Measurements from ENCODE around the gene CLCN1.

The CLCN1 gene

GRCh38 chr7:143399151-143399550, 83.2 kb downstream of the CLCN1 start:
- TF ChIP-seq MYC (IDR thresholded peaks at IDR 0.05; ENCODE audit: low read depth, low read length) (no peak), CTCF (IDR thresholded peaks at IDR 0.05; ENCODE audit: low read depth, low read length) (no peak), MAX (IDR thresholded peaks at IDR 0.05; ENCODE audit: low read depth, low read length) (no peak), POLR2A (IDR thresholded peaks at IDR 0.05; ENCODE audit: extremely low read depth, insufficient read length) (no peak)
- H3K4me3 ChIP-seq (ENCODE audit: low read depth, low read length): no peak overlapping the region
- DNase-seq (ENCODE audit: low read depth): no peak

- no peak overlapping the region for H3K4me3 ChIP-seq (ENCODE audit: low read depth, low read length)
- DNase-seq (ENCODE audit: low read depth): no peak
- TF ChIP-seq MAX (IDR thresholded peaks at IDR 0.05; ENCODE audit: low read depth, low read length) (no peak), CTCF (IDR thresholded peaks at IDR 0.05; ENCODE audit: low read depth, low read length) (no peak), POLR2A (IDR thresholded peaks at IDR 0.05; ENCODE audit: extremely low read depth, insufficient read length) (no peak)
These were observed 83.7 kb downstream of the CLCN1 start for GRCh38 chr7:143399642-143400041.

GRCh38 chr7:143401265-143401664, 85.4 kb downstream of the CLCN1 start:
- no peak for TF ChIP-seq MYC (IDR thresholded peaks at IDR 0.05; ENCODE audit: low read depth, low read length)
- no peak for TF ChIP-seq MAX (IDR thresholded peaks at IDR 0.05; ENCODE audit: low read depth, low read length)
- TF ChIP-seq CTCF (IDR thresholded peaks at IDR 0.05; ENCODE audit: low read depth, low read length): no peak
- no peak for TF ChIP-seq POLR2A (IDR thresholded peaks at IDR 0.05; ENCODE audit: extremely low read depth, insufficient read length)
- DNase-seq (ENCODE audit: low read depth): no peak
- H3K4me3 ChIP-seq (ENCODE audit: low read depth, low read length): no peak overlapping the region
